K562 (cell line): Measurements from ENCODE around the gene ZNF280C. TPM values are rescaled to one million over a fixed set of nuclear protein-coding genes. Genes with fewer than 3 reads are reported as not detected.
A peak's percentile ranks its signal among the peaks of the same experiment; 100 is the strongest.

Experiments used
- ATAC-seq: fragments of 200-7000 bp; cut with Tn5 transposase; 3 replicates; pipeline ENCODE4 v1.9.1; 2020; ENCODE audit warnings: moderate library complexity
- BruUV-seq: library from RNA; stranded (reverse); fragments of 400-500 nt; replicated peaks from 2 replicates; lab custom pipeline; 2021; lab: Mats Ljungman, UMichigan
- CTCF ChIA-PET: fragments of 300-600 bp; formaldehyde crosslinking; extraction: SDS; loops from one replicate; lab custom pipeline; 2021; ENCODE audit warnings: low intra/inter-chr PET ratio; lab: Yijun Ruan, JAX
- POLR2A ChIA-PET: fragments of 300-600, 350-650 bp; sonication (Branson Sonifier 250); formaldehyde crosslinking; extraction: SDS; loops from one replicate; lab custom pipeline; 2021; ENCODE audit warnings: antibody characterized with exemption, inconsistent platforms; lab: Yijun Ruan, JAX
- DNase-seq, 4 experiments: peaks; one replicate each; pipeline versions ENCODE4 v3.0.0 to v3.0.0-alpha.2; 2011 to 2018; ENCODE audit warnings: low spot score in 3 of 4, mixed read lengths in 3 of 4; ENCODE audit errors: extremely low read depth in 1 of 4
- FAIRE-seq: peaks from 2 replicates; lab custom pipeline; 2011; peaks lifted over from hg19 to GRCh38; lab: Jason Lieb, UNC
- H2AFZ ChIP-seq: 2 replicates; pipeline ENCODE4 v1.6.0; 2011; ENCODE audit warnings: low read depth, low read length, control low read depth, inconsistent platforms
- H3K27ac ChIP-seq: fragments of 200-600 bp; 3 replicates; pipeline ENCODE4 v1.8.0; 2011; ENCODE audit warnings: low read depth, mild to moderate bottlenecking, control low read depth, inconsistent platforms, low read length, moderate library complexity, mixed read lengths; ENCODE audit errors: extremely low read depth
- H3K27me3 ChIP-seq, 2 experiments: fragments of 300-600 bp in 1 of 2; 2 replicates in 1 of 2; 3 replicates in 1 of 2; pipeline versions ENCODE4 v1.6.0 to v1.8.0; 2011; ENCODE audit warnings: inconsistent platforms in 2 of 2, low read length in 2 of 2, mild to moderate bottlenecking in 1 of 2, mixed read lengths in 1 of 2, moderate library complexity in 1 of 2; ENCODE audit not compliant: control insufficient read depth in 2 of 2, insufficient read depth in 2 of 2
- H3K36me3 ChIP-seq: fragments of 300-600 bp; 3 replicates; pipeline ENCODE4 v1.8.0; 2011; ENCODE audit warnings: mild to moderate bottlenecking, low read length, inconsistent platforms; ENCODE audit not compliant: control insufficient read depth, insufficient read depth
- H3K4me1 ChIP-seq, 2 experiments: fragments of 200-600 bp in 1 of 2; replicated peaks in 1 of 2; 2 replicates in 1 of 2; 3 replicates in 1 of 2; pipeline versions ENCODE4 v1.5.1 to v1.8.0; 2011; ENCODE audit warnings: inconsistent platforms in 2 of 2, low read length in 2 of 2, mild to moderate bottlenecking in 1 of 2, mixed read lengths in 1 of 2, moderate library complexity in 1 of 2; ENCODE audit not compliant: control insufficient read depth in 2 of 2, insufficient read depth in 2 of 2
- H3K4me2 ChIP-seq: 2 replicates; pipeline ENCODE4 v1.6.1; 2011; ENCODE audit warnings: low read length, control low read depth, inconsistent platforms, mixed read lengths; ENCODE audit not compliant: insufficient read depth
- H3K4me3 ChIP-seq: fragments of 200-600 bp; sonication (generic), shearing (Covaris generic); 2 replicates; pipeline ENCODE4 v1.5.1; 2016; ENCODE audit warnings: control low read depth, inconsistent platforms
- H3K79me2 ChIP-seq: fragments of 200-600 bp; 3 replicates; pipeline ENCODE4 v1.8.0; 2011; ENCODE audit warnings: low read length, inconsistent platforms; ENCODE audit not compliant: control insufficient read depth, insufficient read depth
- H3K9ac ChIP-seq, 2 experiments: 2 replicates each; pipeline versions ENCODE4 v1.6.0 to v1.6.1; 2011; ENCODE audit warnings: low read depth in 2 of 2, low read length in 2 of 2, control low read depth in 1 of 2, inconsistent platforms in 1 of 2, mild to moderate bottlenecking in 1 of 2, mixed read lengths in 1 of 2; ENCODE audit not compliant: insufficient read depth in 1 of 2
- H3K9me1 ChIP-seq: one replicate; pipeline ENCODE4 v1.6.0; 2011; ENCODE audit warnings: inconsistent platforms, mild to moderate bottlenecking, low read length, moderate library complexity; ENCODE audit not compliant: control insufficient read depth, insufficient read depth
- H3K9me3 ChIP-seq: replicated peaks from 2 replicates; pipeline ENCODE4 v1.5.1; 2011; ENCODE audit warnings: low read depth, low read length, inconsistent platforms; ENCODE audit not compliant: control insufficient read depth, insufficient read depth
- H4K20me1 ChIP-seq: replicated peaks from 2 replicates; pipeline ENCODE4 v1.6.1; 2011; ENCODE audit warnings: low read length, inconsistent platforms, mixed read lengths; ENCODE audit not compliant: control insufficient read depth, insufficient read depth
- CGGBP1 ChIP-seq: fragments of 250-450 bp; sonication (Bioruptor Pico); IDR thresholded peaks from 2 replicates; pipeline ENCODE4 v1.9.0; 2021; ENCODE audit warnings: mild to moderate bottlenecking
- E2F1 ChIP-seq: sonication (generic); formaldehyde crosslinking; IDR thresholded peaks from 2 replicates; pipeline ENCODE4 v1.8.1; 2023; ENCODE audit warnings: mild to moderate bottlenecking, missing genetic modification reagents, moderate library complexity
- EZH2 ChIP-seq: IDR thresholded peaks from 2 replicates; pipeline ENCODE4 v1.6.1; 2012; ENCODE audit warnings: low read depth, mild to moderate bottlenecking, inconsistent platforms, low read length, borderline replicate concordance
- HDAC3 ChIP-seq: fragments of 450-650 bp; IDR thresholded peaks from 2 replicates; pipeline ENCODE4 v1.6.1; 2018; ENCODE audit warnings: borderline replicate concordance, mild to moderate bottlenecking, moderate library complexity; ENCODE audit not compliant: partially characterized antibody
- HDGF ChIP-seq: fragments of 450-650 bp; IDR thresholded peaks from 2 replicates; pipeline ENCODE4 v1.6.1; 2016
- ID3 ChIP-seq, 2 experiments: fragments of 250-450 bp in 1 of 2; fragments of 450-650 bp in 1 of 2; sonication (Bioruptor Pico) in 1 of 2; IDR thresholded peaks; 2 replicates each; pipeline versions ENCODE4 v1.6.1 to v1.8.0; 2016 to 2021; ENCODE audit warnings: mild to moderate bottlenecking in 2 of 2, moderate library complexity in 2 of 2, missing compliant biosample characterization in 1 of 2, missing genetic modification characterization in 1 of 2
- MAFK ChIP-seq: IDR thresholded peaks from 2 replicates; pipeline ENCODE4 v1.6.1; 2011; ENCODE audit warnings: low read length, improper control_type of control experiment
- NFE2 ChIP-seq: IDR thresholded peaks from 2 replicates; pipeline ENCODE4 v1.6.1; 2014; ENCODE audit warnings: antibody characterized with exemption, low read depth
- PHF20 ChIP-seq: fragments of 450-650 bp; IDR thresholded peaks from 2 replicates; pipeline ENCODE4 v1.6.1; 2018; ENCODE audit not compliant: partially characterized antibody
- PPARD ChIP-seq: fragments of 250-450 bp; sonication (Bioruptor Pico); IDR thresholded peaks from 2 replicates; pipeline ENCODE4 v1.8.0; 2022; ENCODE audit warnings: inconsistent platforms, mild to moderate bottlenecking, moderate library complexity
- PURB ChIP-seq: sonication (generic); formaldehyde crosslinking; IDR thresholded peaks from 2 replicates; pipeline ENCODE4 v1.9.0; 2021; ENCODE audit warnings: low read depth, mild to moderate bottlenecking, missing genetic modification reagents
- PYGO2 ChIP-seq: fragments of 450-650 bp; IDR thresholded peaks from 2 replicates; pipeline ENCODE4 v1.6.1; 2016; ENCODE audit warnings: mild to moderate bottlenecking, missing genetic modification characterization, moderate library complexity, missing compliant biosample characterization
- SMAD1 ChIP-seq: fragments of 150-350 bp; IDR thresholded peaks from 2 replicates; pipeline ENCODE4 v1.6.1; 2014; ENCODE audit warnings: low read length, low read depth; ENCODE audit not compliant: partially characterized antibody
- STAT5A ChIP-seq: IDR thresholded peaks from 2 replicates; pipeline ENCODE4 v1.6.1; 2012; ENCODE audit warnings: low read length, inconsistent platforms, borderline replicate concordance
- TCF3 ChIP-seq: sonication (generic); formaldehyde crosslinking; IDR thresholded peaks from 2 replicates; pipeline ENCODE4 v1.4.0; 2020; ENCODE audit warnings: mild to moderate bottlenecking, missing genetic modification reagents
- ZBTB2 ChIP-seq: fragments of 450-650 bp; IDR thresholded peaks from 2 replicates; pipeline ENCODE4 v1.6.1; 2016; ENCODE audit warnings: antibody characterized with exemption
- ZBTB9 ChIP-seq: fragments of 450-650 bp; formaldehyde crosslinking; IDR thresholded peaks from 2 replicates; pipeline ENCODE4 v1.4.0; 2020; ENCODE audit warnings: mild to moderate bottlenecking, moderate library complexity
- ZNF174 ChIP-seq: fragments of 250-450 bp; sonication (Bioruptor Pico); IDR thresholded peaks from 2 replicates; pipeline ENCODE4 v1.4.0; 2020; ENCODE audit warnings: mild to moderate bottlenecking
- WGBS: fragments of 100-300 bp; shearing (Covaris generic); methylation state at CpG from one replicate; pipeline ENCODE4 v1.1.6; 2016; ENCODE audit warnings: low coverage, mixed read lengths; ENCODE audit not compliant: insufficient coverage; ENCODE audit errors: missing lambda C conversion rate; 5-methylcytosine and 5-hydroxymethylcytosine counted together
- in situ Hi-C: fragments of 300-500 bp; cut with MboI; formaldehyde crosslinking; loops from 4 replicates; pipeline ENCODE4 v1.15.0; 2018; ENCODE audit warnings: inconsistent platforms, mixed read lengths
- intact Hi-C: fragments of 100-400 bp; cut with micrococcal nuclease; formaldehyde crosslinking; loops from 2 replicates; pipeline ENCODE4 v1.14.2; 2022
- polyA plus RNA-seq, 8 experiments: library from polyadenylated mRNA; depleted of rRNA in 4 of 8; stranded (reverse) in 5 of 8; unstranded in 3 of 8; fragments of >200 nt; fragmentation: Nextera tagmentation in 2 of 8; fragmentation: Illumina TruSeq in 1 of 8; extraction: Ambion mirVana in 2 of 8; extraction: Trizol in 1 of 8; gene quantifications; 2 replicates each; pipeline versions ENCODE4 v1.2.1 to v1.2.3, GENCODE V29; 2011 to 2014; ENCODE audit warnings: inconsistent platforms in 1 of 8, missing spikeins in 1 of 8
- total RNA-seq, 7 experiments: library from RNA; depleted of rRNA in 6 of 7; stranded (reverse); fragments of >200 nt in 6 of 7; fragmentation: Illumina TruSeq in 2 of 7; extraction: Trizol in 2 of 7; gene quantifications; 2 replicates each; pipeline versions ENCODE4 v1.2.1 to v1.2.3, GENCODE V29; 2011 to 2021; ENCODE audit warnings: low replicate concordance in 1 of 7

The ZNF280C gene
- total and polyA plus RNA-seq, 9 of the 15 experiments (the other 6 are each of a cell fraction or from before 2014, with no cell fraction given), result 1.6 to 8.3 (median 4.4) TPM

GRCh38 chrX:130264573-130264972, 4.1 kb downstream of the ZNF280C start:
- ChIA-PET CTCF (no interaction called here), POLR2A (no interaction called here)
- Histone ChIP-seq H3K27me3 (no peaks in the 10 kb centered on the region), H3K4me1 (peaks cover 4 to 8% of the 10 kb centered on the region in 2 experiments; a peak in 4 of 5 replicates), H3K9me1 (no peaks in the 10 kb centered on the region), H3K9ac (no peak overlapping the region), H3K4me3 (no peak overlapping the region), H2AFZ (peak overlapping the region; percentile 19; the same call in 1 of the 2 replicates), H4K20me1 (no peaks in the 10 kb centered on the region), H3K79me2 (peaks cover 32% of the 10 kb centered on the region), H3K27ac (no peak overlapping the region), H3K36me3 (no peaks in the 10 kb centered on the region), H3K9me3 (peaks cover 7% of the 10 kb centered on the region), H3K4me2 (no peak overlapping the region)
- intact Hi-C loops (no loop called here), in situ Hi-C loops (no loop called here)
- ATAC-seq (no peak), FAIRE-seq (no peak), DNase-seq (no peak)
- WGBS, result 72% methylated on average over 2 of the region's 2 CpGs
- no TSS peak for BruUV-seq
- TF ChIP-seq E2F1 (CRISPR knock-in tag) (no peak), HDAC3 (no peak), TCF3 (no peak), HDGF (no peak), PPARD (CRISPR knock-in tag) (no peak), ZBTB9 (no peak), ZNF174 (no peak), MAFK (peak; percentile 74; the same call in 1 of the 2 replicates), ID3 (CRISPR knock-in tag; IDR thresholded peaks at IDR 0.05) (no peak), ID3 (tag; IDR thresholded peaks at IDR 0.05) (no peak), PHF20 (no peak), ZBTB2 (no peak), PYGO2 (tag) (no peak), EZH2 (no peak), CGGBP1 (CRISPR knock-in tag) (no peak), SMAD1 (no peak), NFE2 (peak; percentile 82), PURB (CRISPR knock-in tag) (no peak), STAT5A (no peak)
